ACHN (cell line): ENCODE measurements around the gene RYR3.

Experiments
- DNase-seq: peaks from one replicate; pipeline ENCODE4 v3.0.0-alpha.2; 2015
- in situ Hi-C: cut with HindIII; loops from 2 replicates; pipeline ENCODE4 v1.10.0; 2017; ENCODE audit warnings: low sequenced_read_pairs, low pct_ligation_motif_present, low pct_unique_long_range_greater_than_20kb

RYR3 gene

DNA sequence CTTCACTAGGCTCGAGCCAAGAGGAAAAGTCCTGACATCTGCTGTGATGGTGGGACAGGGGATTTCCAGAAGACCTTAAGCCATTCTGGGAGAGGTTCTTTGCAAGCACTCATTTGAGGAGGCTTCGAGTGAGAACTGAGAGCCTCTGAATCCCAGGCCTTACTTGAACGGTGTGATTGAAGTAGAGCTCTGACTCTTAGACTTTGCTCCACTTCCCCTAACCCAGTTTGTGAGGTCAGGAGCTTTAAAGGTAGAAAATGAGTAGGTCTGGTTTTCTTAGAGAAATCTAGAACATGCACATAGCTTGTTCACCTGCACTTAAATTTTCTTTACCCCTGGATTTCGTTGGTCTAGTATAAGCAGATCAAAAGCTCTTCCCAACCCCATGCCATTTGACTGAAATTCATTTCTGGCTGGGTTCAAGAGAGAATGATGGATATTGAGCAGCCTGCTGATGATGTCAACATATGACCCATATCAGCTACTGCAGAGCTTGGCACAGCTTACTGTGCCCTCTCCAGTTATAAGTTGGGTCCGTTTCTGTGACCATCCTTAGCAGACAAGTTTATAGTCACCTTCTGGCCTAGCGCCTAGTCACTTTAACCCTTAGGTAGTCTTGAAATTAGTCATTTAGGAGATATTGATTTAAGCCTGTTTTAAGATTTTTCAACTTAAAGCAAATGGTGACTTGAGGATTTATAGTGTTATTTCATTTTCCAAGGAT is 428.3 kb downstream of the RYR3 start:
- no peak for DNase-seq
- in situ Hi-C loops = loop anchor here (25.0 kb wide), 1 partner anchor 248 kb away; no protein-coding TSS in a partner anchor

DNA sequence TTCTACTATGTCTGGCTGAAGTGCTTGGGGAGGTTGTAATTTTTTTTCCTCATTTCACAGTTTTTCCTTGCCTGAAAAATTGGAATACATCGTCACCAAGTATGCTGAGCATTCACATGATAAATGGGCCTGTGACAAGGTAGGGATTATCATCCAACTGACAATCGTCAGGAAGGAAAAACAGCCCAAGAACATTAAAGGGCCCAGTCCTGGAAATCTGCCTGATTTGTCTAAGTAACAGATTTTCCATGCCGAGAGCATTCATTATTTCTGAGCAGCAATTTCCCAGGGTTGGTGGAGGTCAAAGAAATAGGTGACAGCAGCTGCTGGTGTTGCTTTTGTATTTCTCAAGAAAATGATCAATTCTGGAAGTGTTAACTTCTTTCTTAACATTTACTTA is 431.5 kb downstream of the RYR3 start:
- no peak for DNase-seq
- in situ Hi-C loops = loop anchor here (25.0 kb wide), 1 partner anchor 245 kb away; no protein-coding TSS in a partner anchor

DNA sequence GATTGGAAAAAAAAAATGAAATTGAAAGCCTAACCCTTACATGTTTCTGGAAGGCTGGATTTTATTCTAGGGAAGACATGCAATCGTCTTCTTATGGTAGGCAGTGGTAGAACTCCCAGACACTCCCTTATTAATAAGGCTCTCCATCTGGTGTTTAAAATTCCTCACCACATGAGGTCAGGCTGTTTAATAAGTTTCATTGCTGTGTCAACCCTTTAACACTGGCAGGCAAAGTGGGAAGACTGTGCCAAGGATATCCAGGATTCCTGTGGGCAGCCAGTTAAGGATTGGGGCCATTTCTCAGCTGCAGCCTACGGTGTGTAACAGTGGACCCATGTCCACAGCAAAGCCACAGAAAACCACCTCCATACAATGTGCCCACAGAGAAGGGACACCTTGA is 432.0 kb downstream of the RYR3 start:
- peak; percentile 41 for DNase-seq
- in situ Hi-C loops = loop anchor here (25.0 kb wide), 1 partner anchor 245 kb away; no protein-coding TSS in a partner anchor

DNA sequence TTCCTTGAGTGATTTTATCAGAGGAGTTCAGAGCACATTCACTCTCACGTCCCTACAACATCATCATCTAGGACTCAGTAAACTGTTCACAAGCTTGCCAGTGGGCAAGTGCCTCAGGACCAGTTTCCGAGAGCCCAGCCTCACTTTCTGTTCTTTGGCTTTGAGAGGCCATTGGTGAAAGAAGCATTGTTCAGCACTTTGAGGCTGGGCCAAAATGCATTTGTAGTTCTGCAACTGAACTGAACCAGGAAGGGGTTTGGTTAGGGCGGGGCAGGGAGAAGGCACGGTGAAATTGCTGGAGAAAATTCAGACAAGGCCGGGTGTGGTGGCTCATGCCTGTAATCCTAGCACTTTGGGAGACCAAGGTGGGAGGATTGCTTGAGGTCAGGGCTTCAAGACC is 435.4 kb downstream of the RYR3 start:
- in situ Hi-C loops = loop anchor here (25.0 kb wide), 1 partner anchor 241 kb away; no protein-coding TSS in a partner anchor
- no peak for DNase-seq

DNA sequence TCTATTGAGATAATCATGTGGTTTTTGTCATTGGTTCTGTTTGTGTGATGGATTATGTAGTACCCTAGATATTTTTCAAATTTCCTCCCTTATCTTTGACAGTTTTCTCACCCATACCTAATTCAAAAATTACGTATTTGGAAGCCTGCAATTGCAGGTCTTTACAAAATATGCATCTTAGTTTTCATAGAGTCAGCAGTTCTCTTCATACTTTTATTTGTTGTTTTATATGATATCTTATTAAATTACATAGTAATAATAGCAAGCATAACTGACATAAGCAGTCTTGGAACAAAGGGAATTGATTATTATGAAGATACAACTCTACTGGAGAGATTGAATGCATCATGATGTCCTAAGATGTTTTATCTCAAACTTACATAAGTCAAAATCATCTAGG is 442.2 kb downstream of the RYR3 start:
- no peak for DNase-seq
- in situ Hi-C loops = no loop called here

DNA sequence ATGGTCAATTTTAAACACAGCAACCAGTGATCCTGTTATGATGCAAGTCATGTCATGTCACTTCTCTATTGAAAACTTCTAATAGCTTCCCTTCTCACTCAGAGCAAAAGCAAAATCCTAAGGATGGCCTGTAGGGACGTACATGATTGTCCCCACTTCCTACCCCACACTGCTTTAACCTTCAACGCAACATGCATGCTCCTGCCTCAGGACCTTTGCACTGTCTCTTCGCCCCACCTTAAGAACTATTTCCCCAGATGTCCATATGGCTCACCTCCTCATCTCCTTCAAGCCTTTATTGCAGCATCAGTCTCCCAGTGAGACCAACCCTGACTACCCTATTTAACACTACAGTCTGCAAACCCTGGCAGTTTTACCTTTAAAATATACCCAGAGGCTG is 443.5 kb downstream of the RYR3 start:
- DNase-seq = no peak
- in situ Hi-C loops = no loop called here

DNA sequence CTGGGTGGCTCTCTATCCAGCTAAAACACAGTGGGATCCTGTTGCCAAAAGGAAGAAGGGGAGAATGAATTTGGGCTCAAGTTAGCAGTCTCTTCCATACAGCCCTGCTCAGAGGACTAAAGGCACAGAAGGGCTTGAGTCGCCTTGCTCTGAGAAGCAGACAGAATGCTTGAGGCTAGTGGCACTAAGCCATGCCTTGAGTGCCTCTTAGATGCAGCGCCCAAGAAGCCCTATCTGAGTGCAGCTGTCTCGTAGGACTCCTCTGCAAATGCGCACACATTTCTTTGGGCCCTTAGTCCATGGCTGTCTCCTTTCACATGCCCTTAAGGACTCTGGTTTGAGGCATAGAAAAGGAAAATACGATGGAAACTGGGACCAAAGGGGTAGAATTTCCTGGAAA is 446.2 kb downstream of the RYR3 start:
- in situ Hi-C loops = no loop called here
- DNase-seq = no peak

DNA sequence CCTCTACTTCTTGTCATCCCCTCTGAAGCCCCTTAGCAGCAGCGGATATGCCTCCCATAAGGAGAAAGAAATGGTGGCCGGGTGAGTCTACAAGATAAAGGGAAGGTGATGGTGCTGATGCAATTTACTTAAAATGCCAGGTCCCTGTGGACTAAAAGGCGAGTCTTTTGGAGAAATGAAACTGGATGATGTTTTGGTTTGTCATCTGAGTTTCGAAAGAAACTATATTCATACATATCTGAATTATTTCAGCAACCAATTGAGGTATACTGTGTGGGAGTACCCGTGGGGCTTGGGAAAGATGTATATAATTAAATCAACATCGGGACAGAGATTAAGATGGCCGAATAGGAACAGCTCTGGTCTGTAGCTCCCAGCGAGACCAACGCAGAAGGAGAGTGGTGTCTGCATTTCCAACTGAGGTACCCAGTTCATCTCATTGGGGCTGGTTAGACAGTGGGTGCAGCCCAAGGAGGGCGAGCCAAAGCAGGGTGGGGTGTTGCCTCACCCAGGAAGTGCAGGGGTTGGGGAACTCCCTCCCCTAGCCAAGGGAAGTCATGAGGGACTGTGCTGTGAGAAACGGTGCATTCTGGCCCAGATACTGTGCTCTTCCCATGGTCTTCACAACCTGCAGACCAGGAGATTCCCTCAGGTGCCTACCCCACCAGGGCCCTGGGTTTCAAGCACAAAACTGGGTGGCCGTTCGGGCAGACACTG is 446.9 kb downstream of the RYR3 start:
- in situ Hi-C loops = no loop called here
- DNase-seq = no peak

DNA sequence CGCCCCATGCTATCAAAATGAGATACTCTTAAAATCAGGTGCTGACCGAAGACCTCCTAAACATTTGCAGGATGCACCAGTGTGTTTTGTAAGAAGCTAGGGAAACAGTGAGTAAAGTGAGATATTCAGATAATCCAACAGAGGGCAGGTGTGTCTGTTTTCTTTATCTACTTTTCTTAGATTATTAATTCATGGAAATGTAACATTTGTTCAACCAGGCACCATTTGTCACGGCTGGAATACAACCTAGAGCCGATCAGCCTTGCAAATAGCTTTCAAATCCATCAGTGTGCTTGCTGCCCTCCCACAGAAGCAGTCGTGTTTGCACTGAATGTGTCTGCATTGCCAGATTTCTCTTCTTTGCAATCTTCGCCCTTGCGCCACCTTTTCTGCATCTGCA is 455.6 kb downstream of the RYR3 start:
- in situ Hi-C loops = no loop called here
- no peak for DNase-seq

DNA sequence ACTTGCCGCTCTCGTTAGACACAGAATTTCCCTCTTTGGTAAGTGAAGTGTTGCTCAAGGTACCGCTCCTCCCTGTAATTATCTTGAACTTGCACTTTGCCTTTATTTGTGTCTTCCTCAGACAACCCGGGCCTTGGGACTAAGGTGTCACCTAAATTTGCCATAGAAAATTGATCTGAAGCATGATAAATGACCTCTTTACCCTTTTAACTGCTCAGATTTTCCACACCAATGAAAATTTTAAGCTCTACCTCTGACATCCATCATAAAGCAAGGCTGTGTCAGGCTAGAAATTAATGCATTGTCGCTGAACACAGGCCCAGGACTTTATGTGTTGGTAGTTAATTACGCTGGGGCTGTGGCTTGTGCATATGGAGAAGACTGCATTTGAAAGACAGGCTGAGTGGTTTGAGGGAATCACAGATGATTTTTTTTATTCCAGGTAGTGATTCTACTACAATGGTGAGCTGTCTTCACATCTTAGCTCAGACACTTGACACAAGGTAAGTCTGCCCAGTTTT is 458.0 kb downstream of the RYR3 start:
- in situ Hi-C loops = no loop called here
- DNase-seq = no peak

DNA sequence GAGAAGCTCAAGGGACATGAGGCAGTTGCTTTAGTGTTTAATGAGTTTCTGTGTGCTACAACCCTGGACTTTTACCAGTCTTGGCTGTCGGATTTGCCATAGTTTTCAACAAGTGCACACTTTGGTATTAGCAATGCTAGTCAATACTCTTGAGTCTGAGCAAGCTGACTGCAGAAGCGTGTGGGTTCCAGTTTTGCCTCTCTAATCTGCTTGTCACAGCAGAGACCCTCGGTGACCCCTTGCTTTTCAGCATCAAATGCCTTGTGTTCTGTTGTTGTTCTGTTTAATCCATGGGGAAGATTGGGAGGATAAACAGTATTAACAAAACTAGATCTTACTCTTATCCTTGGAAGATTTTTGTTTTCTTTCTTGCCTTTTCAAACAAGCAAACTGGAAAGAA is 463.2 kb downstream of the RYR3 start:
- DNase-seq = no peak
- in situ Hi-C loops = no loop called here

DNA sequence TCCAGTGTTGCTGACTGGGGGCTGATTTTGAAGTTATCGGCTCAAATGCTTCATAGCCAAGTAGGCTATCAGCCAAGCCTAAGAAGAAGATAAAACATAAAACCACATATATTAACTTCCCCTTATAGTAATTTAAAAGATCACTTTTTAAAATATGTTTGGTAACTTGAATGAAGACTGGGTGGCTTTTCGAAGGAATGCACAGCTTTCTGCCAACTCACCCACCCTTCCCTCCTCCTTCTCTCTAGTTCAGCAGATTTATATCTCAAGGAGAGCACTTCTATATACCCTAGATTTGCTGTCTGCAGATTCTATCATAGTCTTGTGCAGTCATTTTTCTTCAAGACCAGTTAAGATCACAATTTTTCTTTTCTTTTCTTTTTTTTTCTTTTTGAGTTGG is 468.1 kb downstream of the RYR3 start:
- DNase-seq = no peak
- in situ Hi-C loops = no loop called here

DNA sequence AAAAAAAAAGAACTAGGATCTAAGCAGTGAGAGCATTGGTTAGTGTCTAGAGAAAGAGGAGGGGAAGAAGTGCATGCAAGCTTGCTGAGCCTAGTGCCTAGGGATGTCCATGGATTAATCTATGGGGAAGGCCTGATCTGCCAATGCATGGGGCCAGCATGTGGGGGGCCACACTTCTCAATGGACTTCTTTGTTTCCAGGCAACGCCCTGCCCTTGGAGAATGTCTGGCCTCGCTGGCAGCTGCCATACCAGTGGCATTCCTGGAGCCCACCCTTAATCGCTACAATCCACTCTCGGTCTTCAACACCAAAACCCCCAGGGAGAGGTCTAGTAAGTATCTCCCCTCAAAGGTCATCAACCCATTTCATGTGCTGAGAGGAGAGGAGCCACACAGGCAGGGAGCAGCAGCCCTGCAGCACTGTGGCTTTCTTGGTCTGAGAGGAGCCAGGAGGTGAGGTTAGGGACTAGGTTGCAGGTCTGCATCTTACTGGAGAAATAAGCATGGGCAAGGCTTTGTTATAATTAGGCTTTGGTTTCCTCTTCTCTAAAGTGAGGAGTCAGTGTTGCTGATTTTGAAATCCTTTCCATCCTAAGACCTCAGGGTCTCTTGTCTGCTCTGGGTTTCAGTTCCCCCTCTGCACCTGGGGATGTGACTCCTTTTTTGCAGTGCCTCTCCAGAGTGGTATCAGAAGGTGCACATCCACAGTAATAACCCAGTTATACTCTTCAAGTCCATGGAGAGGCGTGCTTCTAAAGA is 469.4 kb downstream of the RYR3 start:
- in situ Hi-C loops = no loop called here
- no peak for DNase-seq

DNA sequence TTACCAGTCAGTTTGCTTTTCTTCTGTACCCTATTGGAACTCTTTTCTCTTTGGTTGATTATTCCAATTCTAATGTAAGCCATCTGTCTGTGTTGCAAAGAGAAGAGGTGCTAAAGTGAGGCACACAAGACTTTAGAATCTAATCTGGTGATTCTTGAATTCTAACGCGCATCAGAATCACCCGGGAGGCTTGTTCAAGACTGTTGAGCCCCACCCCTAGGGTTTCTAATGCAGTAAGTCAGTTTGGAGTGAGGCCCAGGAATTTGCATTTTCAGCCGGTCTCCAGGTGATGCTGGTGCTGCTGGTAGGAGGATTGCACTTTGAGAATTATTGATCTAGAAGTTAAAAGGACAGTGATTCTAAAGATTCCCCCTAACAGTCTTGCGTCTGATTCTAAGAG is 472.2 kb downstream of the RYR3 start:
- in situ Hi-C loops = no loop called here
- no peak for DNase-seq

DNA sequence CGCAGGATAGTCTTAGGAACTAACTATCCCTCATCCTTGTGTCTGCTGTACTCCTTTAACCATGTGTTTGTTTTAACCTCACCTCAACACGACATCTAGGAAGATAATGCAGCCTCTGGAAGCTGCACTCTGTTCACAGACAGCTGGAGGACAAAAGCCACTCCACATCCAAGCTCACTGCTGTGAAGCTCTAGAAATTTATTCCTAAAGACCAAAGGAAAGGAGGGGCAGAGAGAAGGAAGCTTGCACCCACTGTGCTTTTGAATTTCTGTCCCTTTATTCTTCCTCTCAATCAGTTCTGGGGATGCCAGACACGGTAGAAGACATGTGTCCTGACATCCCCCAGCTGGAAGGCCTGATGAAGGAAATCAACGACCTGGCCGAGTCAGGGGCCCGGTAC is 474.6 kb downstream of the RYR3 start:
- in situ Hi-C loops = no loop called here
- DNase-seq = no peak

DNA sequence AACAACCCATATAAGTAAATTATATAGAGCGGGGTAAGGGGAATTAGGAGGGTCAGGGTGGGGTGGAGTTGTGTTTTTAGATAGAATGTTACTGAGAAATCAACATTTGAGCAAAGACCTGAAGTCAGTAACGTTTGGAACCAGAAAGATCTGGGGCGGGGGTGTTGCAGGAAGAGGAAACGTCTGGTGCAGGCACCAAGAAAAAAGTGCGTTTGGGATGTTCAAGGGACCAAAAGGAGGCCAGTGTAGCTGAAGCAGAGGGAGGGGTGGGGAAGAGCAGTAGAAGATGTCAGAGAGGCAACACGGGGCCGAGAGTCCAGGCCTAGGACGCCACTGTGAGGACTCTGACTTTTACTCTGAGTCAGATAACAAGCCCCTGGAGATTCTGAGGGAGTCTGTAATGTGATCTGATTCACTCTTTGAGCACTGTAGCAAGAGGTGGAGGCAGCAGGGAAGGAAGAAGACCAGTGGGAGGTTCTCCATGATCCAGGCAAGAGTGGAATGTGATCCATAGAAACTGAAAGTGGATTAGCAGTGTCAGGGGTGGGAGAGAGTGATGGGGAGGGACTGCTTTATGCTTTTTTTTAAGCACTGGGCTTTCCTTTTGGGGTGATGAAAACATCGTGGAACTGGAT is 478.3 kb downstream of the RYR3 start:
- no peak for DNase-seq
- in situ Hi-C loops = no loop called here

DNA sequence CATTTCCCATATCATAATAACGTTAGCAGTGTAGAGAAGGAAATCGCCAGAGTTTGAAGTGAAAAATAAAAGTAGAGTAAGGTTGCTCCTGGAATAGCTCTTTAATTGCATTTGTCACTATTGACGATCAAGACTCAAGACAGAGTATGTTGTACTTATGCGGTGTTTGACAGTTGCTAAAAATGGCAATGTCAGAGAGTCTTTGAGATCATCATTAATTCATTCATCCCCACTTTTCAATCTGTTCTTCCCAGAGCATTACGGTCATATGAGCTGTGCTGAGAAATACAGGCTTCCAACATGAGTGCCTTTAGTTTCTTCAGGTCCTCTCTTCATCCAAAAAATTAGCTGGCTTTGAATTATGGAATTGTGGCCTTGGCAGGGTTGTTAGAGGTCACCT is 483.7 kb downstream of the RYR3 start:
- in situ Hi-C loops = no loop called here
- DNase-seq = no peak

DNA sequence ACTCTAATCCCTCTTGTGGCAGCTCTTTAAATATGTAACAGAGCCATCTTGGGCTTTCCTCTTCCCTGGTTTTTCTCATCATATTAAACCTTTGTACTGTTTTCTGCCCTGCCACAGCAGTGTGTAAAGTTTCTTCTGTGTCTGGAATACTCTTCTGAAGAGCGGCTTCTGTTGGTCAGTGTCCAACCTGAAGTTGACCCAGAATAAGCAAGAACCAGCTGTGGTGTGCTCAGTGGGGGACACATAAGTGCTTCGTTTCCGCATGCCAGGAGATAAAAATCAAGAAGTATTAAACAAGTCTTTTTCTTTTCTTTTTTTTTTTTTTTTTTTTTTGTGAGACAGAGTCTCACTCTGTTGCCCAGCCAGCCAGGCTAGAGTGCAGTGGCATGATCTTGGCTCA is 484.3 kb downstream of the RYR3 start:
- in situ Hi-C loops = no loop called here
- no peak for DNase-seq

DNA sequence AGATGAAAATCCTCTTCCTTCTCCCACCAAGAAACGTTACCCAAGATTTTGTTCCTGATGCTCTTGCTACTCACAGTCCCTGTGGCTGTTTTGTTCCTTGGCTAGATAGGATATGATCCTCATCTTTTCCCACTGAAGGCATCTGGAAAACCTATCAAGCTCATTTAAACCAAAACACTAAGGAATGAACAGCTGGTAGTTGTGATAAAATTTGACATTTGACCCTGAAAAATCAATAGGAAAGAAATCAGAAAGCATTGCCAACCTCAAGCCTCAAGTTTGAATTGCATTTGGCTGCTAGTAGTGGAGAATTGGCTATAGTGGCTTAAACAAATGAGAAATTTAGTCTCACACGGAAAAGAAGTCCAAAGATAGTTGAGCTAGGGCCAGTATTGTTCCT is 486.9 kb downstream of the RYR3 start:
- in situ Hi-C loops = no loop called here
- DNase-seq = no peak
